Pancreas (tissue), 10 donors: Measurements from ENCODE around the gene PSMA6. TPM values are rescaled to one million over a fixed set of nuclear protein-coding genes. Genes with fewer than 3 reads are reported as not detected.

ENCODE experiments used
- ATAC-seq, 4 donors: fragments of 200-7000 bp; cut with Tn5 transposase; one replicate each; pipeline versions ENCODE4 v1.8.0 to v1.9.1; 2020; ENCODE audit warnings: mild to moderate bottlenecking in 4 of 4, moderate library complexity in 4 of 4
- DNase-seq, 6 donors: peaks; one replicate each; pipeline ENCODE4 v3.0.0-alpha.2; 2020
- FAIRE-seq: peaks from 2 replicates; lab custom pipeline; 2012; peaks lifted over from hg19 to GRCh38; lab: Jason Lieb, UNC
- H3K27ac ChIP-seq, 4 donors: fragments of 200-600 bp; sonication (generic); 1 replicate in 3 of 4; 2 replicates in 1 of 4; pipeline versions ENCODE4 v1.5.0 to v1.8.0; 2020
- H3K27me3 ChIP-seq, 4 donors: fragments of 200-600 bp; one replicate each; pipeline ENCODE4 v1.8.0; 2021
- H3K36me3 ChIP-seq, 3 donors: fragments of 200-600 bp; sonication (generic) in 1 of 3; one replicate each; pipeline versions ENCODE4 v1.5.0 to v1.8.0; 2020 to 2021
- H3K4me1 ChIP-seq, 3 donors: fragments of 200-600 bp; one replicate each; pipeline ENCODE4 v1.8.0; 2021
- H3K4me3 ChIP-seq, 4 donors: fragments of 200-600 bp; sonication (generic) in 2 of 4; one replicate each; pipeline versions ENCODE4 v1.5.0 to v1.8.0; 2020 to 2021
- H3K9me3 ChIP-seq, 4 donors: fragments of 200-600 bp; one replicate each; pipeline ENCODE4 v1.8.0; 2021
- WGBS, 2 donors: extraction: QIAGEN DNeasy Blood & Tissue Kit; methylation state at CpG; one replicate each; pipeline ENCODE4 v1.1.7; 2013; 5-methylcytosine and 5-hydroxymethylcytosine counted together
- intact Hi-C, 3 donors: fragments of 100-400 bp; cut with DNase I; formaldehyde crosslinking; loops; one replicate each; pipeline versions ENCODE4 v1.11.1 to v1.14.2; 2022
- polyA plus RNA-seq, 2 donors: library from polyadenylated mRNA; stranded (reverse); fragments of 200-250 nt; gene quantifications; one replicate each; pipeline ENCODE4 v1.2.3, GENCODE V29; 2013
- total RNA-seq, 6 donors: library from RNA; stranded (reverse); fragmentation: NEBNext Ultra II Directional in 4 of 6; extraction: Animal tissue kit (Norgen Biotek cat#: 25700) in 4 of 6; gene quantifications; one replicate each; pipeline versions ENCODE4 v1.2.1 to v1.2.4, GENCODE V29; 2021 to 2023
- TF ChIP-seq, protein P1 (sequence below), 4 donors: fragments of 200-600 bp; sonication (generic) in 3 of 4; IDR thresholded peaks; one replicate each; pipeline versions ENCODE4 v1.5.0 to v1.8.0; 2021; ENCODE audit warnings: antibody characterized with exemption in 4 of 4
- donor health status: healthy with polysubstance abuse.
- donor health status: DM: no; HTN: no; CAD: no; lungs with moderate emphysema.
- donor health status: DM: no; HTN: no; CAD: no.
- donor health status: control.
- donor health status: control.
- donor health status: Bipolar disorder and iron deficiency.
- donor health status: DM: yes; HTN: yes; CAD: no.
- donor health status: DM: no; HTN: no; CAD: no.
- donor health status: DM: no; HTN: no; CAD: no.
- donor health status: DM: yes; HTN: yes; CAD: no.

The PSMA6 gene
- total and polyA plus RNA-seq, 8 donors, result 41.2 to 83.3 (median 58.4) TPM

DNA sequence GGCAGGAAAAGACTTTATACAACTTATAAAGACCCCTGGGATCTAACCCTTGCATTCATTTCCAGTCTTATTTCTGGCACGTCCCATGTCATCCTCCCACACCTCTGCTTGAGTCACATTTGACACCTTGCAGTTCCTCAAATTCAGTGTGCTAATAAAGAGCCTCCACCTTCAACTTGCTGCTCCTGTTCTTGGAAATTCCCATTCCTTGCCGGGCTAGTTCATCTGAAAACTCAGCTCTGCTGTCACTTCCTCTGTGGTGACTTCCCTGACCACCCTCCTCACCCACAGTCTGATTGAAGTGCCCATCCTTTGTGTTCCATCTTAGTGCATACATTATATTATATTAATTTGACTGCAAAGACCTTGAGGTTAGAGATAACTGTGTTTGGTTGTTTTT lies 37.4 kb upstream of the PSMA6 start:
- no peaks in the 10 kb centered on the region for H3K9me3 ChIP-seq
- no peak overlapping the region for H3K27ac ChIP-seq
- ATAC-seq (no peak), DNase-seq (no peak), FAIRE-seq (no peak)
- H3K4me1 ChIP-seq, result no peaks in the 10 kb centered on the region
- TF ChIP-seq, protein P1, sequence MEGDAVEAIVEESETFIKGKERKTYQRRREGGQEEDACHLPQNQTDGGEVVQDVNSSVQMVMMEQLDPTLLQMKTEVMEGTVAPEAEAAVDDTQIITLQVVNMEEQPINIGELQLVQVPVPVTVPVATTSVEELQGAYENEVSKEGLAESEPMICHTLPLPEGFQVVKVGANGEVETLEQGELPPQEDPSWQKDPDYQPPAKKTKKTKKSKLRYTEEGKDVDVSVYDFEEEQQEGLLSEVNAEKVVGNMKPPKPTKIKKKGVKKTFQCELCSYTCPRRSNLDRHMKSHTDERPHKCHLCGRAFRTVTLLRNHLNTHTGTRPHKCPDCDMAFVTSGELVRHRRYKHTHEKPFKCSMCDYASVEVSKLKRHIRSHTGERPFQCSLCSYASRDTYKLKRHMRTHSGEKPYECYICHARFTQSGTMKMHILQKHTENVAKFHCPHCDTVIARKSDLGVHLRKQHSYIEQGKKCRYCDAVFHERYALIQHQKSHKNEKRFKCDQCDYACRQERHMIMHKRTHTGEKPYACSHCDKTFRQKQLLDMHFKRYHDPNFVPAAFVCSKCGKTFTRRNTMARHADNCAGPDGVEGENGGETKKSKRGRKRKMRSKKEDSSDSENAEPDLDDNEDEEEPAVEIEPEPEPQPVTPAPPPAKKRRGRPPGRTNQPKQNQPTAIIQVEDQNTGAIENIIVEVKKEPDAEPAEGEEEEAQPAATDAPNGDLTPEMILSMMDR (IDR thresholded peaks at IDR 0.05), result no peak
- H3K27me3 ChIP-seq, result no peaks in the 10 kb centered on the region
- no peaks in the 10 kb centered on the region for H3K36me3 ChIP-seq
- WGBS, 2 donors, result 76 to 81% methylated on average over 2 of the region's 2 CpGs
- intact Hi-C loops, result no loop called here
- H3K4me3 ChIP-seq, result no peak overlapping the region

DNA sequence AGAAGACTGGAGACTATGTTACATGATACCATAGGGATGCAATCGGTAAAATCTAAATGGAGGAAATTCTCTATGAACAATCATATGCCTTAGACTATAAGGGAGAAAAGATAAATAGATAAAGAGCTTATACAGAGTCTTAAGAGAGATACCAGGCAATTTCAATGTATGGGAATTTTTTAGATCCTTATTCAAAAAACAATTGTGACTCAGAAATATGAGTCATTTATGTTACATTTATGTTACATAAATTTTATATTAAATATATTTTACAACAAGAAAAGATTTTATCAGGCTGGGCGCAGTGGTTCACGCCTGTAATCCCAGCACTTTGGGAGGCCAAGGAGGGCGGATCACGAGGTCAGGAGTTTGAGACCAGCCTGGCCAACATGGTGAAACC lies 36.5 kb upstream of the PSMA6 start:
- intact Hi-C loops, result no loop called here
- ATAC-seq (no peak), DNase-seq (no peak), FAIRE-seq (no peak)
- Histone ChIP-seq H3K9me3 (no peaks in the 10 kb centered on the region), H3K27me3 (no peaks in the 10 kb centered on the region), H3K4me1 (no peaks in the 10 kb centered on the region), H3K4me3 (no peak overlapping the region), H3K27ac (no peak overlapping the region), H3K36me3 (no peaks in the 10 kb centered on the region)
- 97 to 99% methylated on average over 5 of the region's 5 CpGs for WGBS, 2 donors
- TF ChIP-seq, protein P1 (IDR thresholded peaks at IDR 0.05), result no peak

DNA sequence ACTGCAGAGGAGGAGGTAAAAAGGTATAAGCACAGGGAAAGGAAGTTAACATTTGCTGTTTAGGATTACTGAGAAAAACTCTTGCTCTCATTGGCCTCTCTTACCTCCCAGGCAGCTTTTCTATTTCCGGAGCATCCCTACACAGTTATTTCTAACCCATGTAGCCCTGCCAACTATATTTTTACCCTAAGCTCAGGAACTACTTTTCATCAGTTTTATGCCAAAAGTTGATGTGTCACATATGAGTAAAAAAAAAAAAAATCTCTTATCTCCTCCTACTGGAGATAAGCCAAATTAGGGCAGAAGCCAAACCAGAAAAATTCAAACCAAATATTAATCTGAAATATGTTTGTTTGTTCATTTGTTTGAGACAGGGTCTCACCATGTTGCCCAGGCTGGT lies 34.4 kb upstream of the PSMA6 start:
- no peak overlapping the region for H3K4me3 ChIP-seq
- 58 to 63% methylated on average over 1 of the region's 1 CpG for WGBS, 2 donors
- no peak overlapping the region for H3K27ac ChIP-seq
- no peaks in the 10 kb centered on the region for H3K9me3 ChIP-seq
- H3K36me3 ChIP-seq, result no peaks in the 10 kb centered on the region
- TF ChIP-seq, protein P1 (IDR thresholded peaks at IDR 0.05), result no peak
- ATAC-seq (no peak), FAIRE-seq (no peak), DNase-seq (no peak)
- no peaks in the 10 kb centered on the region for H3K27me3 ChIP-seq
- no peaks in the 10 kb centered on the region for H3K4me1 ChIP-seq
- intact Hi-C loops, result no loop called here

DNA sequence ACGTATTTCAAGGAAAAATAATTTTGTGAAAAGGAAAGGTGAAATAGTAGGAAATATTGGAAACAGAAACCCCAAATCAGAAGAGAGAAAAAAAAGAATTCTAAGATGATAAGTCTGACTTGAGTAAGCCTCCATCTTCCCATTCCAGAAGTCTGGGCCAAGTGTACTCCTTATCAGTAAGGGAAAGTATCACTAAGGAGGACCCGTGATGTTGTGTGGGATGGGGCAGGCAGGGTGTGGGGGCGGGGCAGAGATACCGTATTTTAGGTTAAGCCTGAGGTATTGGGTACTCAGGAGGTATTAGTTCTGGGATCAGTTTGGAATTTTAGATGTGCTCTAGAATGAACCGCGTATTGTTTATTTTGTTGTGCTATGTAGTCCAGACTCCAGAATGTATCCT lies 33.8 kb upstream of the PSMA6 start:
- FAIRE-seq (no peak), DNase-seq (no peak), ATAC-seq (no peak)
- TF ChIP-seq, protein P1 (IDR thresholded peaks at IDR 0.05), result no peak
- no peaks in the 10 kb centered on the region for H3K27me3 ChIP-seq
- H3K4me1 ChIP-seq, result no peaks in the 10 kb centered on the region
- WGBS, 2 donors, result 77 to 89% methylated on average over 6 of the region's 6 CpGs
- H3K36me3 ChIP-seq, result no peaks in the 10 kb centered on the region
- no peak overlapping the region for H3K27ac ChIP-seq
- no peak overlapping the region for H3K4me3 ChIP-seq
- no peaks in the 10 kb centered on the region for H3K9me3 ChIP-seq
- intact Hi-C loops, result no loop called here

DNA sequence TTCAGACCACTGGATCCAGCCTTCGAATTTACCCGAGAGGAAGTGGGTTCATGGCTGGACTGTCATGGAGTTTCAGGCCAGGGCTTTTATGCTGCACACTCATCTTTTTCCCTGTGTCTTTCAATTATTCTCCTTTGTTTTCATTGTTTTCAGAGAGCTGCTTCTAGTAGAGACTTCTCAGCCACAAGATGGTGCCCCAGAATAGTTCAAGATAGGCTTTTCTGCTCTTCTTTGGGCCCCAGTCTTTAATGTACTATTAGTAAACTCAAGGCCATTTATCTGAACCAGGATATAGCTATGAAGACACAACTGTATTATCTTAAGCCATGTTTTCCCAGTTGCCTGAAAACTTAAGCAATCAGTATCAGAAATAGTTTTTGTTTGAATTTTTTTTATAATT lies 30.4 kb upstream of the PSMA6 start:
- Histone ChIP-seq H3K27me3 (no peaks in the 10 kb centered on the region), H3K9me3 (no peaks in the 10 kb centered on the region), H3K27ac (no peak overlapping the region), H3K4me3 (no peak overlapping the region), H3K4me1 (no peaks in the 10 kb centered on the region), H3K36me3 (no peaks in the 10 kb centered on the region)
- FAIRE-seq (no peak), DNase-seq (no peak), ATAC-seq (peak in 2 of 4 donors; percentile 17 to 37)
- intact Hi-C loops, result no loop called here
- TF ChIP-seq, protein P1 (IDR thresholded peaks at IDR 0.05), result no peak
- WGBS, 2 donors, result 98 to 100% methylated on average over 2 of the region's 2 CpGs
